Astrocyte (in vitro differentiated cells and primary cell): ENCODE measurements around the gene MEIKIN.

Experiments
- CTCF ChIP-seq: IDR thresholded peaks from 2 replicates; pipeline ENCODE4 v1.5.1; 2011; ENCODE audit warnings: low read depth, mild to moderate bottlenecking, inconsistent platforms, low read length, moderate library complexity; ENCODE audit not compliant: insufficient read depth
- EZH2 ChIP-seq: IDR thresholded peaks from 2 replicates; pipeline ENCODE4 v1.6.1; 2012; ENCODE audit warnings: mild to moderate bottlenecking, low read length, inconsistent platforms; ENCODE audit not compliant: insufficient read depth

- TF ChIP-seq CTCF, result no peak
- no peak for TF ChIP-seq EZH2
Observed at GRCh38 chr5:131821221-131821620, 124.2 kb downstream of the MEIKIN start.
